GDM1 (cell line): ENCODE measurements around the gene SPEG.

Experiments
- DNase-seq: peaks from one replicate; lab custom pipeline; 2025; lab: John Stamatoyannopoulos, UW

The SPEG gene

GRCh38 chr2:219443697-219444023, 9.0 kb downstream of the SPEG start:
- DNase-seq, result no peak

GRCh38 chr2:219444566-219445091, 10.0 kb downstream of the SPEG start:
- no peak for DNase-seq

GRCh38 chr2:219445220-219445640, 10.6 kb downstream of the SPEG start:
- no peak for DNase-seq

- DNase-seq, result no peak
Measured at GRCh38 chr2:219446101-219446504, 11.5 kb downstream of the SPEG start.

GRCh38 chr2:219446689-219447088, 12.0 kb downstream of the SPEG start:
- DNase-seq, result no peak

- DNase-seq, result no peak
Measured at GRCh38 chr2:219447242-219448098, 12.8 kb downstream of the SPEG start.

GRCh38 chr2:219448099-219448775, 13.6 kb downstream of the SPEG start:
- DNase-seq, result no peak

- DNase-seq, result no peak
Measured at GRCh38 chr2:219448776-219449341, 14.2 kb downstream of the SPEG start.

GRCh38 chr2:219449609-219450008, 15.0 kb downstream of the SPEG start:
- DNase-seq, result no peak

GRCh38 chr2:219451661-219452360, 17.2 kb downstream of the SPEG start:
- no peak for DNase-seq

GRCh38 chr2:219452361-219453317, 18.0 kb downstream of the SPEG start:
- DNase-seq, result no peak

- DNase-seq, result no peak
Measured at GRCh38 chr2:219453671-219454590, 19.3 kb downstream of the SPEG start.

GRCh38 chr2:219455581-219455980, 20.9 kb downstream of the SPEG start:
- DNase-seq, result no peak

- DNase-seq, result no peak
Measured at GRCh38 chr2:219457784-219458369, 23.2 kb downstream of the SPEG start.

GRCh38 chr2:219458996-219459395, 24.4 kb downstream of the SPEG start:
- no peak for DNase-seq

- DNase-seq, result no peak
Measured at GRCh38 chr2:219459460-219460311, 25.0 kb downstream of the SPEG start.

- no peak for DNase-seq
Measured at GRCh38 chr2:219460424-219460926, 25.8 kb downstream of the SPEG start.

- no peak for DNase-seq
Measured at GRCh38 chr2:219461047-219461514, 26.4 kb downstream of the SPEG start.
